ENCODE results near the gene ADPRS.

ADPRS gene

GRCh38 chr1:36112823-36113222 lies 24.1 kb downstream of the ADPRS start:
- no peak for ATAC-seq
- no peaks in the 10 kb centered on the region for H3K36me3 Mint-ChIP-seq
- H3K27ac Mint-ChIP-seq = no peak overlapping the region

GRCh38 chr1:36114371-36114770 lies 25.7 kb downstream of the ADPRS start:
- Mint-ChIP-seq H3K9me3 (no peaks in the 10 kb centered on the region), H3K36me3 (no peaks in the 10 kb centered on the region), H3K4me3 (no peak overlapping the region), H3K27ac (no peak overlapping the region), H3K4me1 (no peaks in the 10 kb centered on the region), H3K27me3 (no peaks in the 10 kb centered on the region)
- no peak for ATAC-seq

More at GRCh38 chr1:36112823-36113222, 24.1 kb downstream of the ADPRS start:
- no peaks in the 10 kb centered on the region for H3K4me1 Mint-ChIP-seq
- H3K27me3 Mint-ChIP-seq = no peaks in the 10 kb centered on the region
- no peak overlapping the region for H3K4me3 Mint-ChIP-seq
- no peaks in the 10 kb centered on the region for H3K9me3 Mint-ChIP-seq

- ATAC-seq = no peak
- Mint-ChIP-seq H3K27ac (no peak overlapping the region), H3K36me3 (no peaks in the 10 kb centered on the region), H3K9me3 (no peaks in the 10 kb centered on the region), H3K4me1 (no peaks in the 10 kb centered on the region), H3K4me3 (no peak overlapping the region), H3K27me3 (no peaks in the 10 kb centered on the region)
These were observed 26.5 kb downstream of the ADPRS start for GRCh38 chr1:36115200-36115669.

- Mint-ChIP-seq H3K27ac (no peak overlapping the region), H3K36me3 (no peaks in the 10 kb centered on the region), H3K27me3 (no peaks in the 10 kb centered on the region), H3K4me3 (no peak overlapping the region), H3K4me1 (no peaks in the 10 kb centered on the region), H3K9me3 (no peaks in the 10 kb centered on the region)
- ATAC-seq = no peak
These were observed 27.2 kb downstream of the ADPRS start for GRCh38 chr1:36115931-36116330.

- Mint-ChIP-seq H3K4me1 (no peaks in the 10 kb centered on the region), H3K27me3 (no peaks in the 10 kb centered on the region), H3K36me3 (no peaks in the 10 kb centered on the region), H3K9me3 (no peaks in the 10 kb centered on the region), H3K4me3 (no peak overlapping the region), H3K27ac (no peak overlapping the region)
- ATAC-seq = no peak
These were observed 28.2 kb downstream of the ADPRS start for GRCh38 chr1:36116901-36117300.

- H3K27ac Mint-ChIP-seq = no peak overlapping the region
- H3K4me1 Mint-ChIP-seq = peaks cover 15% of the 10 kb centered on the region
- no peak overlapping the region for H3K4me3 Mint-ChIP-seq
- no peaks in the 10 kb centered on the region for H3K36me3 Mint-ChIP-seq
- no peak for ATAC-seq
- H3K27me3 Mint-ChIP-seq = no peaks in the 10 kb centered on the region
- no peaks in the 10 kb centered on the region for H3K9me3 Mint-ChIP-seq
These were observed 29.9 kb downstream of the ADPRS start for GRCh38 chr1:36118447-36119204.

GRCh38 chr1:36119456-36119855 lies 30.8 kb downstream of the ADPRS start:
- no peaks in the 10 kb centered on the region for H3K9me3 Mint-ChIP-seq
- peaks cover 23% of the 10 kb centered on the region for H3K4me1 Mint-ChIP-seq
- no peaks in the 10 kb centered on the region for H3K36me3 Mint-ChIP-seq
- no peak overlapping the region for H3K27ac Mint-ChIP-seq
- no peak for ATAC-seq
- peaks cover 6% of the 10 kb centered on the region for H3K27me3 Mint-ChIP-seq
- no peak overlapping the region for H3K4me3 Mint-ChIP-seq

- H3K4me1 Mint-ChIP-seq = peaks cover 38% of the 10 kb centered on the region
- no peaks in the 10 kb centered on the region for H3K36me3 Mint-ChIP-seq
- peaks cover 26% of the 10 kb centered on the region for H3K27me3 Mint-ChIP-seq
- H3K4me3 Mint-ChIP-seq = peak overlapping the region; percentile 32
- H3K9me3 Mint-ChIP-seq = no peaks in the 10 kb centered on the region
- ATAC-seq = no peak
- peak overlapping the region; percentile 71 for H3K27ac Mint-ChIP-seq
These were observed 33.7 kb downstream of the ADPRS start for GRCh38 chr1:36122062-36123030.

- peak; percentile 87 for ATAC-seq
- Mint-ChIP-seq H3K27me3 (peaks cover 26% of the 10 kb centered on the region), H3K4me1 (peaks cover 38% of the 10 kb centered on the region), H3K27ac (peak overlapping the region; percentile 71), H3K4me3 (peak overlapping the region; percentile 32), H3K9me3 (no peaks in the 10 kb centered on the region), H3K36me3 (no peaks in the 10 kb centered on the region)
These were observed 34.7 kb downstream of the ADPRS start for GRCh38 chr1:36123356-36123755.

- Mint-ChIP-seq H3K4me3 (peak overlapping the region; percentile 67), H3K27me3 (peaks cover 26% of the 10 kb centered on the region)
These were observed 35.9 kb downstream of the ADPRS start for GRCh38 chr1:36124404-36125128.

GRCh38 chr1:36125129-36125991 lies 36.7 kb downstream of the ADPRS start, which contains the start of gene COL8A2:
Gene COL8A2, minus strand, starts transcription at chr1:36125222. Its CDS starts 24,980 bp downstream, at chr1:36100242.
- peaks cover 38% of the 10 kb centered on the region for H3K4me1 Mint-ChIP-seq
- H3K4me3 Mint-ChIP-seq = peak within 1 kb of the TSS; percentile 67
- H3K9me3 Mint-ChIP-seq = no peaks in the 10 kb centered on the region
- ATAC-seq = peak; percentile 35
- H3K27me3 Mint-ChIP-seq = peaks cover 26% of the 10 kb centered on the region
- H3K27ac Mint-ChIP-seq = no peak within 1 kb of the TSS
- H3K36me3 Mint-ChIP-seq = no peaks in the 10 kb centered on the region

More at GRCh38 chr1:36124404-36125128, 35.9 kb downstream of the ADPRS start:
- no peak for ATAC-seq
- Mint-ChIP-seq H3K36me3 (no peaks in the 10 kb centered on the region), H3K27ac (no peak overlapping the region), H3K4me1 (peaks cover 38% of the 10 kb centered on the region), H3K9me3 (no peaks in the 10 kb centered on the region)

GRCh38 chr1:36126005-36126716 lies 37.5 kb downstream of the ADPRS start:
- Mint-ChIP-seq H3K36me3 (no peaks in the 10 kb centered on the region), H3K27me3 (peaks cover 26% of the 10 kb centered on the region), H3K9me3 (no peaks in the 10 kb centered on the region), H3K4me3 (no peak overlapping the region), H3K4me1 (peaks cover 38% of the 10 kb centered on the region), H3K27ac (no peak overlapping the region)
- no peak for ATAC-seq

- Mint-ChIP-seq H3K9me3 (no peaks in the 10 kb centered on the region), H3K27ac (no peak overlapping the region), H3K36me3 (no peaks in the 10 kb centered on the region), H3K4me1 (peaks cover 38% of the 10 kb centered on the region), H3K4me3 (no peak overlapping the region), H3K27me3 (peaks cover 26% of the 10 kb centered on the region)
- ATAC-seq = no peak
These were observed 38.3 kb downstream of the ADPRS start for GRCh38 chr1:36126797-36127500.

Data from stimulated activated memory B cell treated with anti-CD40 and anti-IgM and Interleukin-4, amounts not matched to agents 10 μg/mL and 1 μg/mL and 100 μg/mL, for 72 hours (primary cell).